ENCODE measurements around the gene PDE1C.

Gene PDE1C

GRCh38 chr7:31917256-31917655 is 153.0 kb downstream of the PDE1C start:
- POLR2A ChIA-PET: no interaction called here
- DNase-seq (ENCODE audit: extremely low spot score): no peak
- CTCF ChIA-PET: no interaction called here
- TF ChIP-seq ELF4 (IDR thresholded peaks at IDR 0.05) (no peak), L3MBTL2 (conservative IDR thresholded peaks at IDR 0.05) (no peak), LEF1 (IDR thresholded peaks at IDR 0.05; ENCODE audit: borderline replicate concordance) (no peak)

GRCh38 chr7:31910191-31910590 is 160.0 kb downstream of the PDE1C start:
- no peak for DNase-seq (ENCODE audit: extremely low spot score)
- POLR2A ChIA-PET: no interaction called here
- CTCF ChIA-PET: no interaction called here
- TF ChIP-seq SUZ12 (IDR thresholded peaks at IDR 0.05) (no peak), BHLHE40 (IDR thresholded peaks at IDR 0.05; ENCODE audit: borderline replicate concordance) (no peak), CTBP1 (IDR thresholded peaks at IDR 0.05; ENCODE audit: borderline replicate concordance) (no peak), L3MBTL2 (conservative IDR thresholded peaks at IDR 0.05) (no peak), FOXK2 (IDR thresholded peaks at IDR 0.05) (no peak), SP1 (IDR thresholded peaks at IDR 0.05) (no peak), ARNT (IDR thresholded peaks at IDR 0.05) (no peak), HDGF (IDR thresholded peaks at IDR 0.05; ENCODE audit: borderline replicate concordance) (no peak), ELF4 (IDR thresholded peaks at IDR 0.05) (no peak), ZNF384 (IDR thresholded peaks at IDR 0.05) (no peak), TARDBP (IDR thresholded peaks at IDR 0.05) (no peak), NFRKB (IDR thresholded peaks at IDR 0.05) (no peak), FOXA1 (IDR thresholded peaks at IDR 0.05) (no peak), FOXM1 (IDR thresholded peaks at IDR 0.05; ENCODE audit: borderline replicate concordance) (no peak), PKNOX1 (IDR thresholded peaks at IDR 0.05) (no peak), LEF1 (IDR thresholded peaks at IDR 0.05; ENCODE audit: borderline replicate concordance) (no peak)

- TF ChIP-seq PKNOX1 (IDR thresholded peaks at IDR 0.05) (no peak), ELF4 (IDR thresholded peaks at IDR 0.05) (no peak), SUZ12 (IDR thresholded peaks at IDR 0.05) (no peak), SP1 (IDR thresholded peaks at IDR 0.05) (no peak), ARNT (IDR thresholded peaks at IDR 0.05) (no peak), L3MBTL2 (conservative IDR thresholded peaks at IDR 0.05) (no peak), ZNF384 (IDR thresholded peaks at IDR 0.05) (no peak), FOXA1 (IDR thresholded peaks at IDR 0.05) (no peak), CTBP1 (IDR thresholded peaks at IDR 0.05; ENCODE audit: borderline replicate concordance) (no peak), TARDBP (IDR thresholded peaks at IDR 0.05) (no peak), FOXM1 (IDR thresholded peaks at IDR 0.05; ENCODE audit: borderline replicate concordance) (no peak), FOXK2 (IDR thresholded peaks at IDR 0.05) (no peak), NFRKB (IDR thresholded peaks at IDR 0.05) (no peak), BHLHE40 (IDR thresholded peaks at IDR 0.05; ENCODE audit: borderline replicate concordance) (no peak)
- ChIA-PET POLR2A (no interaction called here), CTCF (no interaction called here)
- DNase-seq (ENCODE audit: extremely low spot score): no peak
These were observed 163.6 kb downstream of the PDE1C start for GRCh38 chr7:31906479-31907171.

- DNase-seq (ENCODE audit: extremely low spot score): no peak
- no peak for TF ChIP-seq FOXK2 (IDR thresholded peaks at IDR 0.05)
- TF ChIP-seq FOXM1 (IDR thresholded peaks at IDR 0.05; ENCODE audit: borderline replicate concordance): no peak
- no peak for TF ChIP-seq BHLHE40 (IDR thresholded peaks at IDR 0.05; ENCODE audit: borderline replicate concordance)
- no peak for TF ChIP-seq ZNF384 (IDR thresholded peaks at IDR 0.05)
- TF ChIP-seq LEF1 (IDR thresholded peaks at IDR 0.05; ENCODE audit: borderline replicate concordance): no peak
- TF ChIP-seq FOXA1 (IDR thresholded peaks at IDR 0.05): no peak
- ChIA-PET CTCF (no interaction called here), POLR2A (no interaction called here)
These were observed 166.2 kb downstream of the PDE1C start for GRCh38 chr7:31903962-31904361.

- DNase-seq (ENCODE audit: extremely low spot score): no peak
- ChIA-PET POLR2A (no interaction called here), CTCF (no interaction called here)
- TF ChIP-seq BHLHE40 (IDR thresholded peaks at IDR 0.05; ENCODE audit: borderline replicate concordance) (no peak), TARDBP (IDR thresholded peaks at IDR 0.05) (no peak), FOXK2 (IDR thresholded peaks at IDR 0.05) (no peak), PKNOX1 (IDR thresholded peaks at IDR 0.05) (no peak), FOXM1 (IDR thresholded peaks at IDR 0.05; ENCODE audit: borderline replicate concordance) (no peak), ARNT (IDR thresholded peaks at IDR 0.05) (no peak), SP1 (IDR thresholded peaks at IDR 0.05) (no peak), ELF4 (IDR thresholded peaks at IDR 0.05) (no peak), SUZ12 (IDR thresholded peaks at IDR 0.05) (no peak), FOXA1 (IDR thresholded peaks at IDR 0.05) (no peak), ZNF384 (IDR thresholded peaks at IDR 0.05) (no peak), NFRKB (IDR thresholded peaks at IDR 0.05) (no peak), CTBP1 (IDR thresholded peaks at IDR 0.05; ENCODE audit: borderline replicate concordance) (no peak), L3MBTL2 (conservative IDR thresholded peaks at IDR 0.05) (no peak), HDGF (IDR thresholded peaks at IDR 0.05; ENCODE audit: borderline replicate concordance) (no peak)
These were observed 170.8 kb downstream of the PDE1C start for GRCh38 chr7:31899356-31899927.

- POLR2A ChIA-PET: no interaction called here
- TF ChIP-seq TARDBP (IDR thresholded peaks at IDR 0.05): no peak
- TF ChIP-seq CTBP1 (IDR thresholded peaks at IDR 0.05; ENCODE audit: borderline replicate concordance): no peak
- TF ChIP-seq ZNF384 (IDR thresholded peaks at IDR 0.05): no peak
- no peak for TF ChIP-seq FOXK2 (IDR thresholded peaks at IDR 0.05)
- TF ChIP-seq FOXM1 (IDR thresholded peaks at IDR 0.05; ENCODE audit: borderline replicate concordance): no peak
- TF ChIP-seq NFRKB (IDR thresholded peaks at IDR 0.05): no peak
- TF ChIP-seq PKNOX1 (IDR thresholded peaks at IDR 0.05): no peak
- no peak for TF ChIP-seq ELF4 (IDR thresholded peaks at IDR 0.05)
- no peak for TF ChIP-seq ARNT (IDR thresholded peaks at IDR 0.05)
These were observed 173.3 kb downstream of the PDE1C start for GRCh38 chr7:31896925-31897324.

More at GRCh38 chr7:31896925-31897324, 173.3 kb downstream of the PDE1C start:
- DNase-seq (ENCODE audit: extremely low spot score): peak; percentile 35
- CTCF ChIA-PET: interaction anchor here (0.7 kb wide), 1 partner anchor 24 kb away, joined by 3 read pairs; no protein-coding TSS in a partner anchor
